Fibroblast of skin of left quadriceps (primary cell): ENCODE data around the gene PCDHB9.
"Not testable (repeated sequence)": the region's sequence is repeated elsewhere in the genome, so short reads cannot be mapped to it uniquely, and the experiment has no call there.

Source experiments
- DNase-seq, 2 experiments: peaks; one replicate each; pipeline ENCODE4 v3.0.0-alpha.2; 2013; ENCODE audit warnings: low read depth in 2 of 2

PCDHB9 gene

DNA sequence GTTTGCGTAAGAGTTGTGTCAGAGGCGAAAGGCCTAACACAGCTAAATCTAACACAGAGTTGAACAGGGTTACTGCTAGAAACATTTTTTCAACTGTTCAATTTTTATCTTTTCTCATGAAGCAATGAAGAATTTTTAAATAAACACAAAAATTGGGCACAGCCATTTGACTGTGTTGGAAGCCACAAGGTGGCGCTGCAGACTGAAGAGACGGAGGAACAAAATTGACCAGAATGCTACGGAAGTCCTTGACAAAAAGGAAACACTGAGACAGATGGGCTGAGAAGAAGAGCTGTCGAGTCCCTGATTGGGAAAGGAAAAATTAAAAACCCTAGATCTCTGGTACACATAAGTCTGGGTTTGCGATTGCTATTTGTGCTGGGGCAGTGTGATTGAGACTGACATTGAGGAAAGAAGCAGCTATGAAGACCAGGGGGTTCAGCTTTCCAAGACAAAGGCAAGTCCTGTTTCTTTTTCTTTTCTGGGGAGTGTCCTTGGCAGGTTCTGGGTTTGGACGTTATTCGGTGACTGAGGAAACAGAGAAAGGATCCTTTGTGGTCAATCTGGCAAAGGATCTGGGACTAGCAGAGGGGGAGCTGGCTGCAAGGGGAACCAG is at the start of gene PCDHB9:
Gene PCDHB9 (plus strand): TSS at position 265 of the 616 bp plus-strand sequence. CDS start 158 bp downstream, at position 423.
- DNase-seq, result no peak

DNA sequence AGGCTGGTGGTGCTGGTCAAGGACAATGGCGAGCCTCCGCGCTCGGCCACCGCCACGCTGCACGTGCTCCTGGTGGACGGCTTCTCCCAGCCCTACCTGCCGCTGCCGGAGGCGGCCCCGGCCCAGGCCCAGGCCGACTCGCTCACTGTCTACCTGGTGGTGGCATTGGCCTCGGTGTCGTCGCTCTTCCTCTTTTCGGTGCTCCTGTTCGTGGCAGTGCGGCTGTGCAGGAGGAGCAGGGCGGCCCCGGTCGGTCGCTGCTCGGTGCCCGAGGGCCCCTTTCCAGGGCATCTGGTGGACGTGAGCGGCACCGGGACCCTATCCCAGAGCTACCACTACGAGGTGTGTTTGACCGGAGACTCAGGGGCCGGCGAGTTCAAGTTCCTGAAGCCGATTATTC is 49.6 kb upstream of the PCDHB9 start:
- not testable (repeated sequence) for DNase-seq

DNA sequence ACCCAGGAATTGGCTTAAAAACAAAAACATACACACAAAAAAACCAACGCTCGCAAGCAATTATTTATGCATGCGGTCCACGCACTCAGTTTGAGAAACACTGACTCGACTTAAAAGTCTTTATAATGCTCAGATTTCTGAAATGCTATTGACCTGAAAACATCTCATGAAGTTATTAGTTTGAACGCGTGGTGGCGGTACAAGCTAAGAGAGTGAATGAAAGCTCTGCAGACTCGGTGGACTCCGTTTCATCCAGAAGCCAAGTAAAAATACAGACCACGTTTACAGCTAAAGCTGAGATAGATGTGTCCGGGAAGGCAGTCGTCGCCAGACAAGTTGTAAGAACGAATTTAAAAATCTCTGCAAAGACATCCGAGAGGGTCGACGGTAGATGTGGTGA is 37.1 kb upstream of the PCDHB9 start, which contains the start of gene PCDHB6:
Gene PCDHB6 (plus strand): TSS at position 246 of the 400 bp plus-strand sequence. CDS start 201 bp downstream, outside the sequence.
- no peak for DNase-seq

DNA sequence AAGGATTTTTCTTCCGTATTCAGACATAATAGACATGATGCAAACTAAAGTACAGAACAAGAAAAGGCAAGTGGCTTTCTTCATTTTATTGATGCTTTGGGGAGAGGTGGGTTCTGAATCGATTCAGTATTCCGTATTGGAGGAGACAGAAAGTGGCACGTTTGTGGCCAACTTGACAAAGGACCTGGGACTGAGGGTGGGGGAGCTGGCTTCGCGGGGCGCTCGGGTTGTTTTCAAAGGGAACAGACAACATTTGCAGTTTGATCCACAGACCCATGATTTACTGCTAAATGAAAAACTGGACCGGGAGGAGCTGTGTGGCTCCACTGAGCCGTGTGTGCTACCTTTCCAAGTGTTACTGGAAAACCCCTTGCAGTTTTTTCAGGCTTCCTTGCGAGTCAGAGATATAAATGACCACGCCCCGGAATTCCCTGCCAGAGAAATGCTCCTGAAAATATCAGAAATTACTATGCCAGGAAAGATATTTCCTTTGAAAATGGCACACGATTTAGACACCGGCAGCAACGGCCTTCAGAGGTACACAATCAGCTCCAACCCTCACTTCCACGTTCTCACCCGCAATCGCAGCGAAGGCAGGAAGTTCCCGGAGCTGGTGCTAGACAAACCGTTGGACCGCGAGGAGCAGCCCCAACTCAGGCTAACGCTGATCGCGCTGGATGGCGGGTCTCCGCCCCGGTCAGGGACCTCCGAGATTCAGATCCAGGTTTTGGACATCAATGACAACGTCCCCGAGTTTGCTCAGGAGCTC is 36.6 kb upstream of the PCDHB9 start:
- DNase-seq, result no peak

DNA sequence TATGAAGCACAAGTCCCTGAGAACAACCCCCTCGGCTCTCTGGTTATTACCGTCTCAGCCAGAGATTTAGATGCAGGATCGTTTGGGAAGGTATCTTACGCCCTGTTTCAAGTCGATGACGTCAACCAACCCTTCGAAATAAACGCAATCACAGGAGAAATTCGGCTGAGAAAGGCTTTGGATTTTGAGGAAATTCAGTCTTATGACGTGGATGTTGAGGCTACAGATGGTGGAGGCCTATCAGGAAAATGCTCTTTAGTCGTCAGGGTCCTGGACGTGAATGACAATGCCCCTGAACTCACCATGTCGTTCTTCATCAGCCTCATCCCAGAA is 36.0 kb upstream of the PCDHB9 start:
- no peak for DNase-seq

DNA sequence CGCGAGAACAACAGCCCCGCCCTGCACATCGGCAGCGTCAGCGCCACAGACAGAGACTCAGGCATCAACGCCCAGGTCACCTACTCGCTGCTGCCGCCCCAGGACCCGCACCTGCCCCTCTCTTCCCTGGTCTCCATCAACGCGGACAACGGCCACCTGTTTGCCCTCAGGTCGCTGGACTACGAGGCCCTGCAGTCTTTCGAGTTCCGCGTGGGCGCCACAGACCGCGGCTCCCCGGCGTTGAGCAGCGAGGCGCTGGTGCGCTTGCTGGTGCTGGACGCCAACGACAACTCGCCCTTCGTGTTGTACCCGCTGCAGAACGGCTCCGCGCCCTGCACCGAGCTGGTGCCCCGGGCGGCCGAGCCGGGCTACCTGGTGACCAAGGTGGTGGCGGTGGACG is 35.3 kb upstream of the PCDHB9 start:
- DNase-seq, result not testable (repeated sequence)

DNA sequence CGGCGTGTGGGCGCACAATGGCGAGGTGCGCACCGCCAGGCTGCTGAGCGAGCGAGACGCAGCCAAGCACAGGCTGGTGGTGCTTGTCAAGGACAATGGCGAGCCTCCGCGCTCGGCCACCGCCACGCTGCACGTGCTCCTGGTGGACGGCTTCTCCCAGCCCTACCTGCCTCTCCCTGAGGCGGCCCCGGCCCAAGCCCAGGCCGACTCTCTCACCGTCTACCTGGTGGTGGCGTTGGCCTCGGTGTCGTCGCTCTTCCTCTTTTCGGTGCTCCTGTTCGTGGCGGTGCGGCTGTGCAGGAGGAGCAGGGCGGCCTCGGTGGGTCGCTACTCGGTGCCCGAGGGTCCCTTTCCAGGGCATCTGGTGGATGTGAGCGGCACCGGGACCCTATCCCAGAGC is 34.9 kb upstream of the PCDHB9 start:
- not testable (repeated sequence) for DNase-seq

DNA sequence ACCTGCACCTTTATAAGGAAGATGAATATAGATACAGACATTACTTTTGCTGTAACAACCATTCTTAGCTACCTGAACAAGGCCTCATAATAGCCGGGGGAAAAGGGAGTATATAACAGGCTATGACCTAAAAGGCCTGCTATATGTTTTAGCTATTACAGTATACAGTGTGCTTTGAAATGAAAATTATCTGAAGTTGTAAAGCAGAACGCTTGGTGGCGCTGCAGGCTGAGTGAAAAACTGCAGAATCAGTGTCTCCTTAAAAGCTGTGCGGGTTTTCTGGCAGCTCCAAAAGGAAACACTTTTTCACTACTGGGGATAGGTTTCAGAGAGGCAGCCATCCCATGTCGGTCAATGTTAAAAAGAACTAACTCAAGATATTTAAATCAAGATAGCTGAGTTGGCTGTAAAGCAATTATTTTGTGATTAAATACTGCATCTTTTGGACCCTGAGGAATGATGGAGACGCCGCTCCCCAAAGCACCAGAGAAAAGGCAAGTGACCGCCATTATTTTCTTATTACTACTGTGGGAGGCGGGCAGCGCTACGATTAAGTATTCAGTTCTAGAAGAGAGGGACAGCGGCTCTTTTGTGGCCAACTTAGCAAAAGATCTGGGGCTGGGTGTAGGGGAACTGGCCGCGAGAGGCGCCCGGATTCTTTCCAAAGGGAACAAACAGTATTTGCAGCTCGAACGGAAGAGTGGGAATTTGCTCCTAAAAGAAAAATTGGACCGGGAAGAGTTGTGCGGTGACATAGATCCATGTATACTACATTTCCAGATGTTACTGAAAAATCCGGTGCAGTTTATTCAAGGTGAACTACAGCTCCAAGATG is 31.2 kb upstream of the PCDHB9 start:
- DNase-seq, result no peak

DNA sequence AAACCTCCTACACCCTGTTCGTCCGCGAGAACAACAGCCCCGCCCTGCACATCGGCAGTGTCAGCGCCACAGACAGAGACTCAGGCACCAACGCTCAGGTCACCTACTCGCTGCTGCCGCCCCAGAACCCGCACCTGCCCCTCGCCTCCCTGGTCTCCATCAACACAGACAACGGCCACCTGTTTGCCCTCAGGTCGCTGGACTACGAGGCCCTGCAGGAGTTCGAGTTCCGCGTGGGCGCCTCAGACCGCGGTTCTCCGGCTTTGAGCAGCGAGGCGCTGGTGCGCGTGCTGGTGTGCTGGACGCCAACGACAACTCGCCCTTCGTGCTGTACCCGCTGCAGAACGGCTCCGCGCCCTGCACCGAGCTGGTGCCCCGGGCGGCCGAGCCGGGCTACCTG is 29.6 kb upstream of the PCDHB9 start:
- not testable (repeated sequence) for DNase-seq

DNA sequence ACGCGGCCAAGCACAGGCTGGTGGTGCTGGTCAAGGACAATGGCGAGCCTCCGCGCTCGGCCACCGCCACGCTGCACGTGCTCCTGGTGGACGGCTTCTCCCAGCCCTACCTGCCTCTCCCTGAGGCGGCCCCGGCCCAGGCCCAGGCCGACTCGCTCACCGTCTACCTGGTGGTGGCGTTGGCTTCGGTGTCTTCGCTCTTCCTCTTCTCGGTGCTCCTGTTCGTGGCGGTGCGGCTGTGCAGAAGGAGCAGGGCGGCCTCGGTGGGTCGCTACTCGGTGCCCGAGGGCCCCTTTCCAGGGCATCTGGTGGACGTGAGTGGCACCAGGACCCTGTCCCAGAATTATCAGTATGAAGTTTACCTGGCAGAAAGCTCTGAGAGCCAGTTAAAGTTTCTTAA is 29.1 kb upstream of the PCDHB9 start:
- not testable (repeated sequence) for DNase-seq

DNA sequence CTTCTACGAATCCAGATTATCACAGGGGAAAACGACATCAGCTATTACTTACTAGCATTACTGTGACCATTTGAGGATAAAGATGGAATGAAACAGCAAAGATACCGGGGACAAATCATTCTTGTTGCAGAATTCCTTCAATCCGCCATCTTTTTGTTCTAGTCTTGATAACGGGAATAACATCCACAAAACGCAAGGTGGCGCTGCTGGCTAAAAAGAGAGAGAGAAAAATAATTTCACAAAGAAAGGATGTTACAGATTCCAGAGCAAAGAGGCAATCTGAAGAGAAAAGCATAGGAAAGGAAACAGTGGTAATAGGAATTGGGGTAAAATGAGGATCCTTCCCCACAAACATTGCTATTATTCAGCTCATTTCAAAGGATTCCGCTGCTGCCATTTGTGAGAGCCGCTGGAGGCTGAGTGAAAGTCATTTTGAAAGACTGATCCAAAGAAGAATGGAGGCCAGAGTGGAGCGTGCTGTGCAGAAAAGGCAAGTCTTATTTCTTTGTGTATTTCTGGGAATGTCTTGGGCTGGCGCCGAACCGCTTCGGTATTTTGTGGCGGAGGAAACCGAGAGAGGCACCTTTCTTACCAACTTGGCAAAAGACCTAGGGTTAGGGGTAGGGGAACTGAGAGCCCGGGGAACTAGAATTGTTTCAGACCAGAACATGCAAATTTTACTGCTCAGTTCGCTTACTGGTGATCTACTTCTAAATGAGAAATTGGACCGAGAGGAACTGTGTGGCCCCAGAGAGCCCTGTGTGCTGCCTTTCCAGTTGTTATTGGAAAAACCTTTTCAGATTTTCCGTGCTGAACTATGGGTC is 14.4 kb upstream of the PCDHB9 start, which contains the start of gene PCDHB7:
Gene PCDHB7 (plus strand): TSS at position 264 of the 824 bp plus-strand sequence. CDS start 192 bp downstream, at position 456.
- DNase-seq, result no peak

DNA sequence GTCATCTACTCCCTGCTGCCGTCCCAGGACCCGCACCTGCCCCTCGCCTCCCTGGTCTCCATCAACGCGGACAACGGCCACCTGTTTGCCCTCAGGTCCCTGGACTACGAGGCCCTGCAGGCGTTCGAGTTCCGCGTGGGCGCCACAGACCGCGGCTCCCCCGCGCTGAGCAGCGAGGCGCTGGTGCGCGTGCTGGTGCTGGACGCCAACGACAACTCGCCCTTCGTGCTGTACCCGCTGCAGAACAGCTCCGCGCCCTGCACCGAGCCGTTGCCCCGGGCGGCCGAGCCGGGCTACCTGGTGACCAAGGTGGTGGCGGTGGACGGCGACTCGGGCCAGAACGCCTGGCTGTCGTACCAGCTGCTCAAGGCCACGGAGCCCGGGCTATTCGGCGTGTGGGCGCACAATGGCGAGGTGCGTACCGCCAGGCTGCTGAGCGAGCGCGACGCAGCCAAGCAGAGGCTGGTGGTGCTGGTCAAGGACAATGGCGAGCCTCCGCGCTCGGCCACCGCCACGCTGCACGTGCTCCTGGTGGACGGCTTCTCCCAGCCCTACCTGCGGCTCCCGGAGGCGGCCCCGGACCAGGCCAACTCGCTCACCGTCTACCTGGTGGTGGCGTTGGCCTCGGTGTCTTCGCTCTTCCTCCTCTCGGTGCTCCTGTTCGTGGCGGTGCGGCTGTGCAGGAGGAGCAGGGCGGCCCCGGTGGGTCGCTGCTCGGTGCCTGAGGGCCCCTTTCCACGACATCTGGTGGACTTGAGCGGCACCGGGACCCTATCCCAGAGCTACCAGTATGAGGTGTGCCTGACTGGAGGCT is 12.5 kb upstream of the PCDHB9 start:
- not testable (repeated sequence) for DNase-seq

DNA sequence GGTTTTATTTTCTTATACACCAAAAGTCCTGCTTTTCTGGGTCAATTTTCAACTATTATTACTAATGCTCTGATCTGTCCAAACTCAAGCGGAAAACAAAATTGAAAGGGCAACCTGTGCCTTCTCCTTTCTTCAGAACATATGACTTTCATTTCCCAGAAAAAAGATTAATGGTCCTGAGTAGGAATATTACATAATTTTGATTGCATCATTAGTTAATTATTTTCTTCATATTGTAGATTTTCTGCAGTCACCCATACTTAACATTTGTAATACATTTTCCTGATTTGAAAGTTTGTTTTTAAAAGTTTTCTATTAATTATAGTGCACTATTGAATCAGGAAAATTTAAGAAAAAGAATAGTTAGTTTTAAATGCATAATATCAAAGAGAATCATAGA is 11.0 kb upstream of the PCDHB9 start:
- no peak for DNase-seq

DNA sequence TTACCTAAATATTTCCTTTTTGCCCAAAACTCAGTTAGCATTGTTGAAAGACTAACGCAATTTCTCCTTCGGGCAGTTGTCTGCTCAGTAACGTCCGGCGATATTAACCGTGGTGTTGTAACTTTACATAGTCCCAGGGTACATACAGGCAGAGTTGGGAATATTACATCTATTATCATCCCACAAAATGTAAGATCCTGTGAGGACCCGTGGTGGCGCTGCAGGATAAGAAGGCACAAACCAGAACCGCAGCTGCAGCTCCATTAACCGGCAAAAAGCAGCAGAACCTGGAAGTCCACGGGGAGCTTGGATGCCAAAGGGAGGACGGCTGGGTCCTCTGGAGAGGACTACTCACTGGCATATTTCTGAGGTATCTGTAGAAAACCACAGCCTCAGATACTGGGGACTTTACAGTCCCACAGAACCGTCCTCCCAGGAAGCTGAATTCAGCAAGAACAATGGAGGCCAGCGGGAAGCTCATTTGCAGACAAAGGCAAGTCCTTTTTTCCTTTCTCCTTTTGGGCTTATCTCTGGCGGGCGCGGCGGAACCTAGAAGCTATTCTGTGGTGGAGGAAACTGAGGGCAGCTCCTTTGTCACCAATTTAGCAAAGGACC is 9.3 kb upstream of the PCDHB9 start, which contains the start of gene PCDHB8:
Gene PCDHB8 (plus strand): TSS at position 214 of the 615 bp plus-strand sequence. CDS start 245 bp downstream, at position 459.
- DNase-seq, result not testable (repeated sequence)

DNA sequence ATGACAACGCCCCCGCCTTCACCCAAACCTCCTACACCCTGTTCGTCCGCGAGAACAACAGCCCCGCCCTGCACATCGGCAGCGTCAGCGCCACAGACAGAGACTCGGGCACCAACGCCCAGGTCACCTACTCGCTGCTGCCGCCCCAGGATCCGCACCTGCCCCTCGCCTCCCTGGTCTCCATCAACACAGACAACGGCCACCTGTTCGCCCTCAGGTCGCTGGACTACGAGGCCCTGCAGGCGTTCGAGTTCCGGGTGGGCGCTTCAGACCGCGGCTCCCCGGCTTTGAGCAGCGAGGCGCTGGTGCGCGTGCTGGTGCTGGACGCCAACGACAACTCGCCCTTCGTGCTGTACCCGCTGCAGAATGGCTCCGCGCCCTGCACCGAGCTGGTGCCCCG is 7.6 kb upstream of the PCDHB9 start:
- DNase-seq, result not testable (repeated sequence)

DNA sequence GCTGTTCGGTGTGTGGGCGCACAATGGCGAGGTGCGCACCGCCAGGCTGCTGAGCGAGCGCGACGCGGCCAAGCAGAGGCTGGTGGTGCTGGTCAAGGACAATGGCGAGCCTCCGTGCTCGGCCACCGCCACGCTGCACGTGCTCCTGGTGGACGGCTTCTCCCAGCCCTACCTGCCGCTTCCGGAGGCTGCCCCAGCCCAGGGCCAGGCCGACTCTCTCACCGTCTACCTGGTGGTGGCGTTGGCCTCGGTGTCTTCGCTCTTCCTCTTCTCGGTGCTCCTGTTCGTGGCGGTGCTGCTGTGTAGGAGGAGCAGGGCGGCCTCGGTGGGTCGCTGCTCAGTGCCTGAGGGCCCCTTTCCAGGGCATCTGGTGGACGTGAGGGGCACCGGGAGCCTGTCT is 7.1 kb upstream of the PCDHB9 start:
- DNase-seq, result not testable (repeated sequence)

DNA sequence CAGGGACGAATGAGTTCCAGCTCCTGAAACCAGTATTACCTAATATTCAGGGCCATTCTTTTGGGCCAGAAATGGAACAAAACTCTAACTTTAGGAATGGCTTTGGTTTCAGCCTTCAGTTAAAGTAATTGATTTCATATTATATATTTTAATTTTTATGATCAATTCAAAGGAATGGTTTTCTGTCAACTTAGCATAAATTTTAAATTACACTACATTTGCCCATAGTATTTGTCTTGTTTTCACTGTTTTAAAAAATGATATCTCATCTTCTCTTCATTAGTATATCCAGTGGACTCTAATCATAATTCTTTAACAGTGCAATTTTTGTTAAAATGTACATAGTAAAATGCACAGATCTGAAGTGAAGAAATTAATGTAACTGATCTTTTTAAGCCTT is 6.6 kb upstream of the PCDHB9 start:
- DNase-seq, result no peak

DNA sequence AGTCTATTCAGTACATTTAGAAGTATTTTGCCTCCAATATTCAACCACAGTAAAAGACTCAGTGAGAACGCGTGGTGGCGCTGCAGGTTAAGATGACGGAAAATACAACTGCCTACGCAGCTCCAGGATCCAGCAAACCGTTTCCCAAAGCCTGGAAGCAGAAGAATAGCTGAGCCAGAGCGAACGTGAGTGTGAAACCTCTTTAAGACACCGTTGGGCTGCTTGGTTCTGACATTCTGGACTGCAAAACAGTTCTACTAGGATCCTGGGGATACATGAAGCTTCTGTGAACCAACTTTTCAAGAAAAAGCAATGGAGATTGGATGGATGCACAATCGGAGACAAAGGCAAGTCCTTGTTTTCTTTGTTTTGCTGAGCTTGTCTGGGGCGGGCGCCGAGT is 4.7 kb upstream of the PCDHB9 start, which contains the start of gene PCDHB16:
Gene PCDHB16 (plus strand): TSS at position 140 of the 400 bp plus-strand sequence. CDS start 173 bp downstream, at position 313.
- no peak for DNase-seq

DNA sequence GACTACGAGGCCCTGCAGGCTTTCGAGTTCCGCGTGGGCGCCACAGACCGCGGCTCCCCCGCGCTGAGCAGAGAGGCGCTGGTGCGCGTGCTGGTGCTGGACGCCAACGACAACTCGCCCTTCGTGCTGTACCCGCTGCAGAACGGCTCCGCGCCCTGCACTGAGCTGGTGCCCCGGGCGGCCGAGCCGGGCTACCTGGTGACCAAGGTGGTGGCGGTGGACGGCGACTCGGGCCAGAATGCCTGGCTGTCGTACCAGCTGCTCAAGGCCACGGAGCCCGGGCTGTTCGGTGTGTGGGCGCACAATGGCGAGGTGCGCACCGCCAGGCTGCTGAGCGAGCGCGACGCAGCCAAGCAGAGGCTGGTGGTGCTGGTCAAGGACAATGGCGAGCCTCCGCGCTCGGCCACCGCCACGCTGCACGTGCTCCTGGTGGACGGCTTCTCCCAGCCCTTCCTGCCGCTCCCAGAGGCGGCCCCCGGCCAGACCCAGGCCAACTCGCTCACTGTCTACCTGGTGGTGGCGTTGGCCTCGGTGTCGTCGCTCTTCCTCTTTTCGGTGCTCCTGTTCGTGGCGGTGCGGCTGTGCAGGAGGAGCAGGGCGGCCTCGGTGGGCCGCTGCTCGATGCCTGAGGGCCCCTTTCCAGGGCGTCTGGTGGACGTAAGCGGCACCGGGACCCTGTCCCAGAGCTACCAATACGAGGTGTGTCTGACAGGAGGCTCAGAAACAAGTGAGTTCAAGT is 2.7 kb upstream of the PCDHB9 start:
- not testable (repeated sequence) for DNase-seq
